Skin epidermis (tissue), 12 donors: ENCODE measurements around the gene TMTC2.
"Not testable (repeated sequence)": the region's sequence is repeated elsewhere in the genome, so short reads cannot be mapped to it uniquely, and the experiment has no call there.

ENCODE experiments used
- H3K27ac ChIP-seq, 21 experiments: fragments of 200-600 bp; sonication (generic) in 11 of 21; one replicate each; pipeline ENCODE4 v1.5.0; 2020; ENCODE audit warnings: mild to moderate bottlenecking in 3 of 21, inconsistent platforms in 2 of 21, moderate library complexity in 2 of 21
- H3K4me3 ChIP-seq, 7 experiments: fragments of 200-600 bp; sonication (generic) in 2 of 7; one replicate each; pipeline ENCODE4 v1.5.0; 2020; ENCODE audit warnings: inconsistent platforms in 2 of 7, mild to moderate bottlenecking in 2 of 7, moderate library complexity in 1 of 7

The TMTC2 gene

GRCh38 chr12:82818271-82819035 lies 131.7 kb downstream of the TMTC2 start:
- no peak overlapping the region for H3K27ac ChIP-seq
- no peak overlapping the region for H3K4me3 ChIP-seq

GRCh38 chr12:82826505-82826904 lies 139.8 kb downstream of the TMTC2 start:
- Histone ChIP-seq H3K4me3 (no peak overlapping the region), H3K27ac (no peak overlapping the region)

- Histone ChIP-seq H3K27ac (no peak overlapping the region), H3K4me3 (no peak overlapping the region)
These were observed 145.4 kb downstream of the TMTC2 start for GRCh38 chr12:82832096-82832495.

GRCh38 chr12:82832981-82833380 lies 146.3 kb downstream of the TMTC2 start:
- Histone ChIP-seq H3K27ac (no peak overlapping the region), H3K4me3 (no peak overlapping the region)

GRCh38 chr12:82833481-82833880 lies 146.8 kb downstream of the TMTC2 start:
- Histone ChIP-seq H3K27ac (no peak overlapping the region), H3K4me3 (no peak overlapping the region)

- H3K27ac ChIP-seq: peak overlapping the region in 2 of 21 experiments; percentile 30 to 34
- no peak overlapping the region for H3K4me3 ChIP-seq
These were observed 148.5 kb downstream of the TMTC2 start for GRCh38 chr12:82835217-82835616.

- Histone ChIP-seq H3K27ac (no peak overlapping the region), H3K4me3 (no peak overlapping the region)
These were observed 151.4 kb downstream of the TMTC2 start for GRCh38 chr12:82838131-82838551.

- Histone ChIP-seq H3K4me3 (no peak overlapping the region), H3K27ac (no peak overlapping the region)
These were observed 152.1 kb downstream of the TMTC2 start for GRCh38 chr12:82838827-82839226.

- Histone ChIP-seq H3K4me3 (no peak overlapping the region), H3K27ac (no peak overlapping the region)
These were observed 153.1 kb downstream of the TMTC2 start for GRCh38 chr12:82839796-82840195.

- Histone ChIP-seq H3K4me3 (no peak overlapping the region), H3K27ac (no peak overlapping the region)
These were observed 154.8 kb downstream of the TMTC2 start for GRCh38 chr12:82841487-82841904.

GRCh38 chr12:82842480-82842879 lies 155.8 kb downstream of the TMTC2 start:
- Histone ChIP-seq H3K27ac (no peak overlapping the region), H3K4me3 (no peak overlapping the region)

GRCh38 chr12:82845076-82845475 lies 158.4 kb downstream of the TMTC2 start:
- not testable (repeated sequence) for H3K27ac ChIP-seq, H3K4me3 ChIP-seq

- no peak overlapping the region for H3K27ac ChIP-seq
- H3K4me3 ChIP-seq: no peak overlapping the region
These were observed 162.1 kb downstream of the TMTC2 start for GRCh38 chr12:82848845-82849244.

- no peak overlapping the region for H3K27ac ChIP-seq
- no peak overlapping the region for H3K4me3 ChIP-seq
These were observed 165.8 kb downstream of the TMTC2 start for GRCh38 chr12:82852529-82852928.

- Histone ChIP-seq H3K27ac (no peak overlapping the region), H3K4me3 (no peak overlapping the region)
These were observed 169.2 kb downstream of the TMTC2 start for GRCh38 chr12:82855872-82856271.

- H3K27ac ChIP-seq: peak overlapping the region in 1 of 21 experiments; percentile 10
- H3K4me3 ChIP-seq: no peak overlapping the region
These were observed 170.6 kb downstream of the TMTC2 start for GRCh38 chr12:82857276-82857675.

- H3K4me3 ChIP-seq: no peak overlapping the region
These were observed 171.3 kb downstream of the TMTC2 start for GRCh38 chr12:82857911-82858533.

GRCh38 chr12:82858534-82858917 lies 171.8 kb downstream of the TMTC2 start:
- Histone ChIP-seq H3K27ac (no peak overlapping the region), H3K4me3 (no peak overlapping the region)

More at GRCh38 chr12:82857911-82858533, 171.3 kb downstream of the TMTC2 start:
- H3K27ac ChIP-seq: no peak overlapping the region

GRCh38 chr12:82862069-82862841 lies 175.5 kb downstream of the TMTC2 start:
- Histone ChIP-seq H3K27ac (no peak overlapping the region), H3K4me3 (no peak overlapping the region)

- H3K27ac ChIP-seq: no peak overlapping the region
- no peak overlapping the region for H3K4me3 ChIP-seq
These were observed 176.4 kb downstream of the TMTC2 start for GRCh38 chr12:82862876-82863649.
